VCaP (cell line): ENCODE results near the gene STARD3.
"Not testable (repeated sequence)": the region's sequence is repeated elsewhere in the genome, so short reads cannot be mapped to it uniquely, and the experiment has no call there.

Experiments used
- H3K27ac ChIP-seq: fragments of 450-650 bp; 2 replicates; pipeline ENCODE4 v1.5.1; 2017
- CTCF ChIP-seq: fragments of 450-650 bp; conservative IDR thresholded peaks from 2 replicates; pipeline ENCODE4 v1.5.1; 2017; ENCODE audit warnings: mild to moderate bottlenecking, moderate library complexity

Gene STARD3

GRCh38 chr17:39709319-39709997, 72.5 kb downstream of the STARD3 start:
- H3K27ac ChIP-seq = no peak overlapping the region
- TF ChIP-seq CTCF = no peak

GRCh38 chr17:39709998-39710964, 73.3 kb downstream of the STARD3 start:
- H3K27ac ChIP-seq = no peak overlapping the region
- TF ChIP-seq CTCF = no peak

GRCh38 chr17:39711071-39711470, 74.1 kb downstream of the STARD3 start:
- H3K27ac ChIP-seq = not testable (repeated sequence)

GRCh38 chr17:39711851-39712250, 74.9 kb downstream of the STARD3 start:
- no peak for TF ChIP-seq CTCF
- no peak overlapping the region for H3K27ac ChIP-seq
